H1 (cell line): ENCODE measurements around the gene TEX26. TPM values are rescaled to one million over a fixed set of nuclear protein-coding genes. Genes with fewer than 3 reads are reported as not detected.

ENCODE experiments used
- CTCF ChIA-PET: fragments of 300-600 bp; sonication (Branson Sonifier 250); formaldehyde crosslinking; loops from one replicate; lab custom pipeline; 2021; ENCODE audit not compliant: partially characterized antibody; lab: Charles Lee
- POLR2A ChIA-PET: fragments of 300-600 bp; sonication (Branson Sonifier 250); formaldehyde crosslinking; loops from one replicate; lab custom pipeline; 2021; ENCODE audit warnings: inconsistent platforms; ENCODE audit not compliant: partially characterized antibody; lab: Charles Lee
- DNase-seq, 2 experiments: peaks; one replicate each; pipeline versions ENCODE4 v3.0.0 to v3.0.0-alpha.2; 2010 to 2022; ENCODE audit warnings: low spot score in 2 of 2, low read depth in 1 of 2, mixed read lengths in 1 of 2
- FAIRE-seq: peaks from 2 replicates; lab custom pipeline; 2011; peaks lifted over from hg19 to GRCh38; lab: Jason Lieb, UNC
- H2AFZ ChIP-seq: 2 replicates; pipeline ENCODE4 v1.8.1; 2012; ENCODE audit warnings: low read length, inconsistent platforms
- H2AK5ac ChIP-seq: 2 replicates; pipeline ENCODE4 v1.6.1; 2013; ENCODE audit warnings: low read depth, low read length
- H2BK120ac ChIP-seq: replicated peaks from 2 replicates; pipeline ENCODE3; 2013; ENCODE audit warnings: low read depth, low read length, inconsistent platforms
- H2BK12ac ChIP-seq: 2 replicates; pipeline ENCODE4 v1.6.1; 2013; ENCODE audit warnings: low read depth, low read length
- H2BK15ac ChIP-seq: 2 replicates; pipeline ENCODE4 v1.6.1; 2013; ENCODE audit warnings: low read length
- H2BK20ac ChIP-seq: 2 replicates; pipeline ENCODE4 v1.6.1; 2013; ENCODE audit warnings: low read length
- H2BK5ac ChIP-seq: 2 replicates; pipeline ENCODE4 v1.6.1; 2013; ENCODE audit warnings: low read depth, low read length
- H3K14ac ChIP-seq: 2 replicates; pipeline ENCODE4 v1.6.1; 2013; ENCODE audit warnings: inconsistent platforms; ENCODE audit not compliant: insufficient read length
- H3K18ac ChIP-seq: 2 replicates; pipeline ENCODE4 v1.6.1; 2013; ENCODE audit warnings: low read length; ENCODE audit errors: extremely low read depth
- H3K23ac ChIP-seq: 2 replicates; pipeline ENCODE4 v1.6.1; 2013; ENCODE audit warnings: inconsistent platforms; ENCODE audit not compliant: insufficient read length
- H3K23me2 ChIP-seq: 2 replicates; pipeline ENCODE4 v1.6.1; 2013; ENCODE audit warnings: low read depth, low read length
- H3K27ac ChIP-seq: 2 replicates; pipeline ENCODE4 v1.6.1; 2011; ENCODE audit warnings: low read depth, low read length, inconsistent platforms
- H3K27me3 ChIP-seq, 4 experiments: replicated peaks in 1 of 4; 1 replicate in 1 of 4; 2 replicates in 3 of 4; pipeline versions ENCODE4 v1.6.1 to v1.8.1; 2011 to 2013; ENCODE audit warnings: low read length in 3 of 4, mild to moderate bottlenecking in 3 of 4, inconsistent platforms in 2 of 4, mixed read lengths in 2 of 4, moderate library complexity in 1 of 4; ENCODE audit not compliant: control insufficient read depth in 3 of 4, insufficient read depth in 3 of 4; ENCODE audit errors: extremely low read depth in 1 of 4
- H3K36me3 ChIP-seq, 4 experiments: 2 replicates each; pipeline versions ENCODE4 v1.6.1 to v1.8.1; 2011 to 2013; ENCODE audit warnings: mild to moderate bottlenecking in 4 of 4, low read length in 3 of 4, moderate library complexity in 2 of 4, control low read depth in 1 of 4, inconsistent platforms in 1 of 4; ENCODE audit not compliant: insufficient read depth in 4 of 4, control insufficient read depth in 2 of 4
- H3K4ac ChIP-seq: replicated peaks from 2 replicates; pipeline ENCODE3; 2013; ENCODE audit warnings: low read length, low read depth, mixed read lengths, inconsistent platforms; ENCODE audit not compliant: insufficient read length
- H3K4me1 ChIP-seq, 4 experiments: replicated peaks in 1 of 4; 1 replicate in 1 of 4; 2 replicates in 3 of 4; pipeline versions ENCODE4 v1.6.1 to v1.8.1; 2011 to 2013; ENCODE audit warnings: low read length in 3 of 4, inconsistent platforms in 2 of 4, mixed read lengths in 1 of 4; ENCODE audit not compliant: insufficient read depth in 4 of 4, control insufficient read depth in 3 of 4
- H3K4me2 ChIP-seq, 2 experiments: 2 replicates each; pipeline versions ENCODE4 v1.6.1 to v1.8.1; 2011 to 2013; ENCODE audit warnings: low read depth in 2 of 2, low read length in 2 of 2, control low read depth in 1 of 2, inconsistent platforms in 1 of 2, mild to moderate bottlenecking in 1 of 2; ENCODE audit not compliant: insufficient read depth in 1 of 2
- H3K4me3 ChIP-seq, 4 experiments: fragments of 200-600, 300-600 bp in 1 of 4; sonication (generic), shearing (Covaris generic), sonication (Bioruptor Twin) in 1 of 4; 2 replicates each; pipeline versions ENCODE4 v1.5.1 to v1.8.1; 2011 to 2016; ENCODE audit warnings: low read length in 4 of 4, low read depth in 3 of 4, control low read depth in 2 of 4, inconsistent platforms in 2 of 4, mild to moderate bottlenecking in 2 of 4, mixed read lengths in 1 of 4, moderate library complexity in 1 of 4; ENCODE audit not compliant: insufficient read depth in 2 of 4; ENCODE audit errors: extremely low read depth in 1 of 4
- H3K56ac ChIP-seq: replicated peaks from 2 replicates; pipeline ENCODE3; 2013; ENCODE audit warnings: low read depth, mild to moderate bottlenecking, mixed read lengths, low read length, inconsistent platforms; ENCODE audit not compliant: insufficient read length
- H3K79me1 ChIP-seq: 2 replicates; pipeline ENCODE4 v1.6.1; 2013; ENCODE audit warnings: low read depth, low read length, control low read depth
- H3K79me2 ChIP-seq, 2 experiments: 2 replicates each; pipeline versions ENCODE4 v1.6.1 to v1.8.1; 2012 to 2013; ENCODE audit warnings: low read length in 2 of 2, mild to moderate bottlenecking in 2 of 2, inconsistent platforms in 1 of 2; ENCODE audit not compliant: insufficient read depth in 2 of 2, control insufficient read depth in 1 of 2
- H3K9ac ChIP-seq, 4 experiments: replicated peaks in 1 of 4; 1 replicate in 1 of 4; 2 replicates in 3 of 4; pipeline versions ENCODE4 v1.6.1 to v1.8.1; 2011 to 2013; ENCODE audit warnings: low read depth in 3 of 4, low read length in 3 of 4, control low read depth in 2 of 4, mild to moderate bottlenecking in 2 of 4, moderate library complexity in 2 of 4, inconsistent platforms in 1 of 4; ENCODE audit errors: extremely low read depth in 1 of 4
- H3K9me3 ChIP-seq, 2 experiments: 2 replicates each; pipeline versions ENCODE4 v1.6.1 to v1.8.1; 2012 to 2013; ENCODE audit warnings: mild to moderate bottlenecking in 2 of 2, moderate library complexity in 2 of 2, control low read depth in 1 of 2, inconsistent platforms in 1 of 2, low read depth in 1 of 2, low read length in 1 of 2, mixed read lengths in 1 of 2; ENCODE audit not compliant: insufficient read depth in 2 of 2
- H4K20me1 ChIP-seq, 2 experiments: replicated peaks in 1 of 2; 2 replicates each; pipeline versions ENCODE3 to v1.8.1; 2011 to 2013; ENCODE audit warnings: inconsistent platforms in 2 of 2, low read length in 2 of 2, mild to moderate bottlenecking in 1 of 2; ENCODE audit not compliant: insufficient read depth in 2 of 2, control insufficient read depth in 1 of 2
- H4K5ac ChIP-seq: 2 replicates; pipeline ENCODE4 v1.6.1; 2013; ENCODE audit warnings: low read length, low read depth, mixed read lengths, inconsistent platforms; ENCODE audit not compliant: insufficient read length
- H4K8ac ChIP-seq: 2 replicates; pipeline ENCODE4 v1.8.0; 2013; ENCODE audit warnings: mild to moderate bottlenecking, moderate library complexity, low read length, inconsistent platforms; ENCODE audit not compliant: insufficient read depth; ENCODE audit errors: extremely low read depth
- H4K91ac ChIP-seq: replicated peaks from 2 replicates; pipeline ENCODE3; 2013; ENCODE audit warnings: low read length, mixed read lengths, inconsistent platforms; ENCODE audit not compliant: insufficient read length
- ASH2L ChIP-seq: fragments of 200-600, 300-600 bp; sonication (generic); IDR thresholded peaks from one replicate; pipeline ENCODE4 v1.7.1; 2017; ENCODE audit warnings: low read length
- CEBPB ChIP-seq: IDR thresholded peaks from 2 replicates; pipeline ENCODE4 v1.6.1; 2012; ENCODE audit warnings: low read depth, low read length
- CTBP2 ChIP-seq: IDR thresholded peaks from 2 replicates; pipeline ENCODE4 v1.7.0; 2011; ENCODE audit warnings: borderline replicate concordance, mild to moderate bottlenecking, moderate library complexity, mixed read lengths, low read length; ENCODE audit not compliant: insufficient read depth, insufficient read length
- GABPA ChIP-seq: IDR thresholded peaks from 2 replicates; pipeline ENCODE4 v1.6.1; 2011; ENCODE audit warnings: mild to moderate bottlenecking, low read length, moderate library complexity, borderline replicate concordance; ENCODE audit not compliant: insufficient read depth
- JUN ChIP-seq: IDR thresholded peaks from 2 replicates; pipeline ENCODE4 v1.6.1; 2011; ENCODE audit warnings: low read depth, mild to moderate bottlenecking, improper control_type of control experiment, low read length
- JUND ChIP-seq: IDR thresholded peaks from 2 replicates; pipeline ENCODE4 v1.6.1; 2011; ENCODE audit warnings: mild to moderate bottlenecking, improper control_type of control experiment, low read length
- MAFK ChIP-seq: IDR thresholded peaks from 2 replicates; pipeline ENCODE4 v1.6.1; 2012; ENCODE audit warnings: low read depth, mild to moderate bottlenecking, improper control_type of control experiment, low read length
- PHF8 ChIP-seq: fragments of 200-600 bp; sonication (generic); conservative IDR thresholded peaks from 2 replicates; pipeline ENCODE4 v1.7.1; 2012; ENCODE audit warnings: low read depth, mild to moderate bottlenecking, inconsistent platforms, low read length, moderate library complexity
- RBBP5 ChIP-seq: IDR thresholded peaks from 2 replicates; pipeline ENCODE4 v1.7.1; 2012; ENCODE audit warnings: low read depth, mild to moderate bottlenecking, inconsistent platforms, low read length, moderate library complexity, borderline replicate concordance
- RFX5 ChIP-seq: IDR thresholded peaks from 2 replicates; pipeline ENCODE4 v1.6.1; 2011; ENCODE audit warnings: low read depth, low read length, improper control_type of control experiment, borderline replicate concordance
- SIN3A ChIP-seq, 2 experiments: IDR thresholded peaks in 1 of 2; conservative IDR thresholded peaks in 1 of 2; 2 replicates each; pipeline ENCODE4 v1.6.1; 2011 to 2012; ENCODE audit warnings: low read length in 2 of 2, improper control_type of control experiment in 1 of 2, low read depth in 1 of 2, mild to moderate bottlenecking in 1 of 2
- TBP ChIP-seq: IDR thresholded peaks from 2 replicates; pipeline ENCODE4 v1.6.1; 2011; ENCODE audit warnings: low read depth, low read length, improper control_type of control experiment
- WGBS, 2 experiments: shearing (Covaris generic) in 1 of 2; methylation state at CpG; one replicate each; pipeline versions ENCODE4 v1.1.6 to v1.1.7; 2013 to 2015; ENCODE audit warnings: low lambda C conversion rate in 2 of 2, mixed read lengths in 2 of 2, inconsistent platforms in 1 of 2, low coverage in 1 of 2, missing lambda C conversion rate in 1 of 2; ENCODE audit not compliant: insufficient replicate concordance in 2 of 2, insufficient coverage in 1 of 2, insufficient read length in 1 of 2; ENCODE audit errors: extremely low coverage in 1 of 2, missing lambda C conversion rate in 1 of 2; 5-methylcytosine and 5-hydroxymethylcytosine counted together
- polyA plus RNA-seq, 7 experiments: library from polyadenylated mRNA; depleted of rRNA in 3 of 7; stranded (reverse) in 5 of 7; unstranded in 2 of 7; fragments of >200 nt in 5 of 7; fragments of 200-250 nt in 2 of 7; gene quantifications; 1 replicate in 5 of 7; 2 replicates in 1 of 7; 4 replicates in 1 of 7; pipeline versions ENCODE4 v1.2.1 to v1.2.3, GENCODE V29; 2011 to 2013; ENCODE audit warnings: missing spikeins in 2 of 7, mixed read lengths in 2 of 7
- total RNA-seq: library from RNA; stranded (reverse); fragmentation: NEBNext Ultra II Directional; extraction: Animal tissue kit (Norgen Biotek cat#: 25700); gene quantifications from 2 replicates; pipeline ENCODE4 v1.2.1, GENCODE V29; 2021

The TEX26 gene
- total and polyA plus RNA-seq, 2 of the 8 experiments (the other 6 are each of a cell fraction or from before 2014, with no cell fraction given) = not detected

DNA sequence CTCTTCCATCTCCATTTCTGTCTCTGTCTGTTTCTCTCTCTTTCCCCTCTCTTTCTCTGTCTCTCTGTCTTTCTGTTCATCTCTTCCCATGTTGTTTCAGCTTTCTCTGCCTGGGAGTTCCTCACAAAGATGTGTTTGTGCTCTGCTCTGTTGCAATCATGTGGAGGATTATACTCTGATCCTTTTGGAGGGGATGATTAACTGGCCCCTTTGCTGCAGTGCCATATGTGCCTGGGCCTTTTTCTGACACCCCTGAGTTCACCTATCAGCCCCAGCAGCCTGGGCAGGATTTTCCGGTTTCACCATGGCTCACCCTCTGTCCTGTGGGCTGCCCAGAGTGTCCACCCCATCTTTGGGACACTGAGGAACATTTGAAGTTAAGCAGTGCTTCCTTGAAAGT lies 9.0 kb upstream of the TEX26 start:
- Histone ChIP-seq H4K20me1 (no peaks in the 10 kb centered on the region), H4K5ac (no peak overlapping the region), H2BK12ac (no peak overlapping the region), H3K4me1 (no peaks in the 10 kb centered on the region), H3K27ac (no peak overlapping the region), H3K14ac (no peak overlapping the region), H3K9ac (no peak overlapping the region), H3K4me3 (no peak overlapping the region), H3K79me2 (no peaks in the 10 kb centered on the region), H3K79me1 (no peaks in the 10 kb centered on the region), H3K23ac (no peak overlapping the region), H2BK5ac (no peak overlapping the region), H3K56ac (no peak overlapping the region), H2AK5ac (no peak overlapping the region), H3K23me2 (no peaks in the 10 kb centered on the region), H3K18ac (no peak overlapping the region), H3K27me3 (no peaks in the 10 kb centered on the region), H2BK20ac (no peak overlapping the region), H4K8ac (no peak overlapping the region), H2BK120ac (no peak overlapping the region), H2AFZ (no peak overlapping the region), H3K36me3 (no peaks in the 10 kb centered on the region), H4K91ac (no peak overlapping the region), H3K4ac (no peak overlapping the region), H2BK15ac (no peak overlapping the region), H3K9me3 (no peaks in the 10 kb centered on the region), H3K4me2 (no peak overlapping the region)
- CTCF ChIA-PET = interaction anchor here (1.0 to 4.9 kb wide), 2 partner anchors 10 to 129 kb away, joined by 3 to 22 read pairs; partner anchors contain the start of gene TEX26
- POLR2A ChIA-PET = no interaction called here
- 100% methylated on average over 1 of the region's 1 CpG; no CpG with 5 or more reads in 1 of the 2 experiments for WGBS, 2 experiments
- DNase-seq (no peak), FAIRE-seq (no peak)
- no peak for TF ChIP-seq RBBP5
- no peak for TF ChIP-seq PHF8
- TF ChIP-seq GABPA = no peak
- no peak for TF ChIP-seq RFX5
- TF ChIP-seq TBP = no peak
- no peak for TF ChIP-seq JUN
- TF ChIP-seq CEBPB = no peak
- TF ChIP-seq ASH2L = no peak
- no peak for TF ChIP-seq SIN3A (conservative IDR thresholded peaks at IDR 0.05 in 1 of 2, IDR thresholded peaks at IDR 0.05 in 1 of 2; ENCODE audit: low read depth in 1 of 2, low read length in 2 of 2)
- no peak for TF ChIP-seq JUND
- no peak for TF ChIP-seq MAFK
- no peak for TF ChIP-seq CTBP2
